Measurements from ENCODE around the gene SPECC1L.

Gene SPECC1L

DNA sequence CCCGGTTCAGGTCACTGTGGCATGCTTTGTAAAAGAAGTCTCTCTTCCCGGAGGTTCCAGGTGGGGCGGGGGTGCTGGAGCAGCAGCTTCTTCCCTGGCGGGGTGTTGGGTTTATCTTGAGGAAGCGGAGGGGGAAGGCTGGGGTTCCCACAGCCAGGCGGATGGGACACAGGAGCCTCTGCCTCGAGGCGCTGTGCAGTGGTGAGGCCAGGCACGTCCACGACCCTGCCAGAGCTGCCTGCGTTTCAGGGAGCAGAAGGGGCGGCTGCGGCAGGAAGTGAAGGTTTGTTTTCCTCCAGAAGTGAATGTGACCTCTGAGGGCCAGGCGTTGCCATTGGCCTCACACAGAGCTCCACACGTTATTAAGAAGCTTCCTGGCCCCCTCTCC lies 136.6 kb downstream of the SPECC1L start:
- no peak for DNase-seq (ENCODE audit: low read depth)
- TF ChIP-seq, protein P1, sequence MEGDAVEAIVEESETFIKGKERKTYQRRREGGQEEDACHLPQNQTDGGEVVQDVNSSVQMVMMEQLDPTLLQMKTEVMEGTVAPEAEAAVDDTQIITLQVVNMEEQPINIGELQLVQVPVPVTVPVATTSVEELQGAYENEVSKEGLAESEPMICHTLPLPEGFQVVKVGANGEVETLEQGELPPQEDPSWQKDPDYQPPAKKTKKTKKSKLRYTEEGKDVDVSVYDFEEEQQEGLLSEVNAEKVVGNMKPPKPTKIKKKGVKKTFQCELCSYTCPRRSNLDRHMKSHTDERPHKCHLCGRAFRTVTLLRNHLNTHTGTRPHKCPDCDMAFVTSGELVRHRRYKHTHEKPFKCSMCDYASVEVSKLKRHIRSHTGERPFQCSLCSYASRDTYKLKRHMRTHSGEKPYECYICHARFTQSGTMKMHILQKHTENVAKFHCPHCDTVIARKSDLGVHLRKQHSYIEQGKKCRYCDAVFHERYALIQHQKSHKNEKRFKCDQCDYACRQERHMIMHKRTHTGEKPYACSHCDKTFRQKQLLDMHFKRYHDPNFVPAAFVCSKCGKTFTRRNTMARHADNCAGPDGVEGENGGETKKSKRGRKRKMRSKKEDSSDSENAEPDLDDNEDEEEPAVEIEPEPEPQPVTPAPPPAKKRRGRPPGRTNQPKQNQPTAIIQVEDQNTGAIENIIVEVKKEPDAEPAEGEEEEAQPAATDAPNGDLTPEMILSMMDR (conservative IDR thresholded peaks at IDR 0.05; ENCODE audit: control insufficient read depth, insufficient read depth, low read depth, low read length) = no peak
- H3K4me3 ChIP-seq (ENCODE audit: control insufficient read depth, low read depth, low read length) = no peak overlapping the region

DNA sequence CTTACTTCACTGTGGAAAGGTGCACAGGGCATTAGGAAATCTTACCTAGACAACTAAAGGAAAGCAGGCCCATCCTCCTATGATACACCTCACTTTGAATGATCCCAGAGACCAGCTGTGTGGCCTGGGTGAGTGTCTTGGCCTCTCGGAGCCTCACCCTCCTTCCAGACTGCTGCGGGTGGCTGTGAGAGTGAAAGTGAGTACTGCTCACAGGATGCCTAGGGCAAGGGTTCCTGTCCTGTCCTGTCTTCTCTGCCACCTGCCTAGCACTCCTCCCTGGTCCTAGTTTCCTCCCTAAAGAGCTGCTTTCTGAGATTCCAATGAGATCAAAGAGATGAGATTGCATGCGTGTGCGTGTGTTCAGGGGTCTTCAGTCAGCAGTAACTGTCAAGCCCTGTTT lies 137.3 kb downstream of the SPECC1L start:
- no peak overlapping the region for H3K4me3 ChIP-seq (ENCODE audit: control insufficient read depth, low read depth, low read length)
- TF ChIP-seq, protein P1 (conservative IDR thresholded peaks at IDR 0.05; ENCODE audit: control insufficient read depth, insufficient read depth, low read depth, low read length) = no peak
- DNase-seq (ENCODE audit: low read depth) = no peak

DNA sequence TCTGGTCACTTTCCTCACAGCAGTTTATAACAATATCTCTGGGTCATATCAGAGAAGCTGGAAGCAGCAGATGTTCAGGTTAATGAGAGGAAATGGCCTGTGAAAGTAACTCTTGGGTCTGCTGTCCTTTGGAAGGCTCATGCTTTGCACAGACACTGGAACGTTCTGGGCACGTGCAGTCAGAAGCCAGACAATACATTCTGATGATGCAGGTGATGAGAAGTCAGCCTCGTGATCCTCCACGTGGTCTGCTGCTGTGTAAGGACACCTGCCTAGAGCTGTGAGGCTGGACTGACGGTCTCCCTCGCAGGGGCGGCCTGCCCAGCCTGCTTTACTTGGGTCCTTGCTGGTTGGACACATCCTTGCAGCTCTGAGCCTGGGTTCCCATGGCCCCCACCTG lies 138.0 kb downstream of the SPECC1L start:
- no peak overlapping the region for H3K4me3 ChIP-seq (ENCODE audit: control insufficient read depth, low read depth, low read length)
- TF ChIP-seq, protein P1 (conservative IDR thresholded peaks at IDR 0.05; ENCODE audit: control insufficient read depth, insufficient read depth, low read depth, low read length) = no peak
- no peak for DNase-seq (ENCODE audit: low read depth)

DNA sequence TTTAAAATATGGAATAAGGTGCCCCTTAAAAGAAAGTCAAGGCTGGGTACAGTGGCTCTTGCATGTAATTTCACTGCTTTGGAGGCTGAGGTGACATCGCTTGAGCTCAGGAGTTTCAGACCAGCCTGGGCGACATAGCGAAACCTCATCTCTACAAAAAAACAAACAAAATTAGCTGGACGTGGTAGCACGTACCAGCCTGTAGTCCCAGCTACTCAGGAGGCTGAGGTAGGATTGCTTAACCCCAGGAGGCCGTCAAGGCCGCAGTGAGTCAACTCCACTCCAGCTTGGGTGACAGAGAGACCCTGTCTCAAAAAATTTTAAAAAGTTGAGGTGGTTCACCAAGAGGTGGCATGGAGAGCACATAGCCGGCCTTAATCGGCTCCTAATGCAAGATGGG lies 139.1 kb downstream of the SPECC1L start:
- TF ChIP-seq, protein P1 (conservative IDR thresholded peaks at IDR 0.05; ENCODE audit: control insufficient read depth, insufficient read depth, low read depth, low read length) = no peak
- H3K4me3 ChIP-seq (ENCODE audit: control insufficient read depth, low read depth, low read length) = no peak overlapping the region
- no peak for DNase-seq (ENCODE audit: low read depth)

DNA sequence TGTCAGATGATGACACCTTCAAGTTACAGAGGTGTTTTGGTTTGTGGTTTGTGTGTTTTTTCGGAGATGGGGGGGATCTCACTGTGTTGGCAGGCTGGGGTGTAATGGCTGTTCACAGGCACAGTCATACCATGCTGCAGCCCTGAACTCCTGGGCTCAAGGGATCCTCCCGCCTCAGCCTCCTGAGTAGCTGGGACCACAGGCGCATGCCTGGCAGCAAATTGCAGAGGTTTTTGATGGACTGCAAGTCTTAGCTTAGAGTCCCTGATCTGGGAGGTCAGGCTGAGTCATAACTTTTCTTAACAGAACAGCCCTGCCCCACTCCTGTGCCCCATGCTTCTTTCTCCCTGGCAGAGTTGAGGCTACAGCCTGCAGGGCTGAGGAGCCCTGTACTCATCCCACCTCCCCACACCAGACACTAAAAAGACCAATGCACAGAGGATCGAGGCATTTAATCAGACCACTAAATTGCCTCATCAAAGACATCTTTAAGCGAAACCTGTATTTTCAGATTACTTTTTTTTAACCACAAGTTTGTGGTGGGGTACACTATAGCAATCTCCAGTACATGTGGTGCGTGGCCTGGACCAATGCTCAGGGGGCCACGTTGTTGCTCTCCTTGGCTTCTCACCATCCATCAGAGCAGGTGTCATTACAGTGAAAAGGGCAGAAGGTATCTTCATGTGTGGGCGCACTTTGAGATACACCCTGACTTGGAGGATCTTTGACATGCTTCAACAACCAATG lies 139.7 kb downstream of the SPECC1L start:
- DNase-seq (ENCODE audit: low read depth) = peak; percentile 56
- TF ChIP-seq, protein P1 (conservative IDR thresholded peaks at IDR 0.05; ENCODE audit: control insufficient read depth, insufficient read depth, low read depth, low read length) = no peak
- no peak overlapping the region for H3K4me3 ChIP-seq (ENCODE audit: control insufficient read depth, low read depth, low read length)

DNA sequence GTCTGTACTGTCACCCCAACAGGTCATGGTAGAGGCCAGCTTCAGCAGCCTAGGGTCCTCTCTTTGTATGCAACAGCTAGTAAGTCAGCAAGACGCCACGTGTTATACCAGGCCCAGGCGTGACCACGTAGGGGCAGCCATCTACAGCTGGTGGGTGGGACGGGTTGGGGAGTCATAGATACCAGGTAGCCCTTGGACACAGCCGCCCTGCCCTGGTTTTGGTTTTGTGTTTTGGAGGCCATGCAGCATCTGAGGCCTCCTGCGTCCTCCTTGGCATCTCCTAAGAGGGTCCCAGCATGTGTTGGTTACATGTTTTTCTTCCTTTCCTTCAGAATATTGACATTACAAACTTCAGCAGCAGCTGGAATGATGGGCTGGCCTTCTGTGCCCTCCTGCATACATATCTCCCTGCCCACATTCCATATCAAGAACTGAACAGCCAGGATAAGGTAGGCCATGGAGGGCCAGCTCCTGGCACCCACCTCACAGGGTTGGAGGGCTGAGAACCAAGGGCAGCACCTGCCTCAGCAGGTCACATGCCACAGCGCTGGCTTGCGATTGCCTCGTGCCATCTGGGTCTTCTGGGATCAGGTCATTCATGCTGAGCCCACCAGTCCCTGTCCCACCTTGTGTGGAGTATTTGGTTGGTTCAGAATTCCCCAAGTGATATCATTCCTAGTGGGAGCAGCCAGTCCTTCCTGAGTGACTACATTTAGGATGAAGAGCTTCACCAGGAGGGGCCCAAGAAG lies 140.8 kb downstream of the SPECC1L start:
- H3K4me3 ChIP-seq (ENCODE audit: control insufficient read depth, low read depth, low read length) = no peak overlapping the region
- no peak for DNase-seq (ENCODE audit: low read depth)
- TF ChIP-seq, protein P1 (conservative IDR thresholded peaks at IDR 0.05; ENCODE audit: control insufficient read depth, insufficient read depth, low read depth, low read length) = no peak

Measured in fibroblast of mammary gland (primary cell).